K562 (cell line): ENCODE data around the gene TENM3.

Source experiments
- BRCA1 ChIP-seq, 2 experiments: fragments of 450-650 bp in 1 of 2; sonication (generic) in 1 of 2; formaldehyde crosslinking in 1 of 2; IDR thresholded peaks; 2 replicates each; pipeline versions ENCODE4 v1.5.0 to v1.6.1; 2017 to 2020; ENCODE audit warnings: mild to moderate bottlenecking in 1 of 2, missing genetic modification reagents in 1 of 2
- ESRRA ChIP-seq: fragments of 450-650 bp; IDR thresholded peaks from 2 replicates; pipeline ENCODE4 v1.6.1; 2014; ENCODE audit warnings: low read depth, mild to moderate bottlenecking, moderate library complexity, borderline replicate concordance
- FOXM1 ChIP-seq, 2 experiments: fragments of 450-650 bp in 1 of 2; sonication (generic) in 1 of 2; formaldehyde crosslinking in 1 of 2; IDR thresholded peaks; 2 replicates each; pipeline versions ENCODE4 v1.6.1 to v1.9.0; 2017 to 2022; ENCODE audit warnings: low read depth in 2 of 2, mild to moderate bottlenecking in 2 of 2, missing genetic modification reagents in 1 of 2, moderate library complexity in 1 of 2
- NR3C1 ChIP-seq: sonication (generic); formaldehyde crosslinking; IDR thresholded peaks from 2 replicates; pipeline ENCODE4 v1.8.1; 2022; ENCODE audit warnings: missing genetic modification reagents

DNA sequence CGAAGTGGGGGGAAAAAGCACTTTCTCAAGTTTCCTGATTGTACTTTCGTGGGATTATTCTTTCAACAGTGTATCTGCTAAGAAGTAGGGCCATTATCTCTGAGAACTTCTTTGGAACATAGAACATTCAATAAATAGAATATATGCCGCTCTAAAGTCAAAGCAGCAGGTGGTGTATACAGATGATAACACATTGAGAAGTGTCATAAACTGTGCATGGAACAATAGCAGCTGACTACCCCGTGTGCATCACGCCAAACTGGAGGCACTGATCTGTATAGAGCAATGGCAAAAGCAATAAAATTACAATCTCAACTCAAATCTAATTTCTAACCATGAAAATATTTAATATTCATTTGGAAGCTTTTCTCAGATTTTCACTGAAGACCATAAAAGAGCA is 498.7 kb downstream of the TENM3 start:
- no peak for TF ChIP-seq BRCA1 (IDR thresholded peaks at IDR 0.05)
- TF ChIP-seq BRCA1 (CRISPR knock-in tag; IDR thresholded peaks at IDR 0.05) = no peak
- no peak for TF ChIP-seq FOXM1 (IDR thresholded peaks at IDR 0.05; ENCODE audit: low read depth)
- TF ChIP-seq FOXM1 (CRISPR knock-in tag; IDR thresholded peaks at IDR 0.05; ENCODE audit: low read depth) = no peak
- no peak for TF ChIP-seq NR3C1
- TF ChIP-seq ESRRA = no peak
